ENCODE results near the gene NSDHL. TPM values are rescaled to one million over a fixed set of nuclear protein-coding genes. Genes with fewer than 3 reads are reported as not detected.

The NSDHL gene
- polyA plus RNA-seq, 2 of the 4 experiments (the other 2 are of a cell fraction): 24.9 to 50.5 TPM

GRCh38 chrX:152818356-152818755 is 12.5 kb upstream of the NSDHL start:
- DNase-seq (ENCODE audit: low read depth in 1 of 2, low spot score in 1 of 2) (no peak), ATAC-seq (no peak), FAIRE-seq (no peak)
- Histone ChIP-seq H3K4me3 (no peak overlapping the region), H3K4me1 (no peaks in the 10 kb centered on the region), H3K4me2 (no peak overlapping the region), H3K9me3 (no peaks in the 10 kb centered on the region), H3K27ac (no peak overlapping the region)
- no peak for TF ChIP-seq JUN (IDR thresholded peaks at IDR 0.05)
- no peak for TF ChIP-seq BHLHE40 (IDR thresholded peaks at IDR 0.05; ENCODE audit: low read depth, low read length)
- no peak for TF ChIP-seq MAX (IDR thresholded peaks at IDR 0.05)
- TF ChIP-seq HOXB5 (CRISPR knock-in tag; IDR thresholded peaks at IDR 0.05): no peak
- TF ChIP-seq EHF (CRISPR knock-in tag; IDR thresholded peaks at IDR 0.05): no peak
- TF ChIP-seq RAD21 (conservative IDR thresholded peaks at IDR 0.05 in 1 of 2, IDR thresholded peaks at IDR 0.05 in 1 of 2): no peak
- TF ChIP-seq PHF8 (IDR thresholded peaks at IDR 0.05; ENCODE audit: borderline replicate concordance, low read depth): no peak
- no peak for TF ChIP-seq CHD2 (IDR thresholded peaks at IDR 0.05; ENCODE audit: low read length, partially characterized antibody)
- TF ChIP-seq REST (IDR thresholded peaks at IDR 0.05): no peak
- no peak for TF ChIP-seq POLR2A (IDR thresholded peaks at IDR 0.05; ENCODE audit: low read length)
- no peak for TF ChIP-seq RFX5 (IDR thresholded peaks at IDR 0.05)
- TF ChIP-seq TP53 (CRISPR knock-in tag; IDR thresholded peaks at IDR 0.05): no peak
- no peak for TF ChIP-seq CBX2 (IDR thresholded peaks at IDR 0.05; ENCODE audit: borderline replicate concordance, low read depth)
- no peak for TF ChIP-seq HDAC2 (IDR thresholded peaks at IDR 0.05)
- no peak for TF ChIP-seq NR3C1 (IDR thresholded peaks at IDR 0.05)
- TF ChIP-seq JUNB (IDR thresholded peaks at IDR 0.05): no peak
- 74% methylated on average over 5 of the region's 5 CpGs for WGBS (ENCODE audit: missing lambda C conversion rate)
- POLR2A ChIA-PET: no interaction called here
- CTCF ChIA-PET: interaction anchor here (1.1 to 2.7 kb wide), 5 partner anchors 186 to 1112 kb away, joined by 3 to 10 read pairs (median 4); no protein-coding TSS in a partner anchor

DNA sequence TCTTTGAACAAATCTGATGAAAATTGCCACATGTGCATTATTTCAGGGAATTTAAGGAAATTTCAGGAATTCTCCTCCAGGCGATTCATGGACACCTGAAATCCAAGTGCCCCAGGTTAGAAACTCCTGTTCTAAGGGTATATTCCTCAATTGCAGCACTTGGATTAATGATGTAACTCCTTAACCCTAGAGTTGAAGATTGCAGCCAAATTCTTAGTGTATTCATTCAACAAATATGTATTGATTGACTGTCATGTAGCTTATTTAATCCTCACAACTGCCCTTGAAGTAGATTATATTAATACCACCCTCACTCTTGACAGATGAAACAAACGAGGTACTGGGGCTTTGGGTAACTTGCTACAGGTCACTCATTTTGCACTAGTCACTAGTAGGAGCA is 11.6 kb upstream of the NSDHL start:
- Histone ChIP-seq H3K9me3 (no peaks in the 10 kb centered on the region), H3K4me2 (no peak overlapping the region), H3K4me1 (no peaks in the 10 kb centered on the region), H3K4me3 (no peak overlapping the region), H3K27ac (no peak overlapping the region)
- peak; percentile 43 for TF ChIP-seq MAFK (IDR thresholded peaks at IDR 0.05; ENCODE audit: partially characterized antibody)
- TF ChIP-seq CHD4 (IDR thresholded peaks at IDR 0.05; ENCODE audit: borderline replicate concordance): no peak
- WGBS (ENCODE audit: missing lambda C conversion rate): 25% methylated on average over 2 of the region's 2 CpGs
- FAIRE-seq (no peak), DNase-seq (ENCODE audit: low read depth in 1 of 2, low spot score in 1 of 2) (no peak), ATAC-seq (no peak)
- ChIA-PET POLR2A (interaction anchor here (1.6 kb wide), 1 partner anchor 11 kb away, joined by 3 read pairs; the partner anchor contains the start of genes CETN2 and NSDHL), CTCF (interaction anchor here (1.2 to 1.8 kb wide), 4 partner anchors 9 to 1069 kb away, joined by 4 to 6 read pairs (median 4); no protein-coding TSS in a partner anchor)

DNA sequence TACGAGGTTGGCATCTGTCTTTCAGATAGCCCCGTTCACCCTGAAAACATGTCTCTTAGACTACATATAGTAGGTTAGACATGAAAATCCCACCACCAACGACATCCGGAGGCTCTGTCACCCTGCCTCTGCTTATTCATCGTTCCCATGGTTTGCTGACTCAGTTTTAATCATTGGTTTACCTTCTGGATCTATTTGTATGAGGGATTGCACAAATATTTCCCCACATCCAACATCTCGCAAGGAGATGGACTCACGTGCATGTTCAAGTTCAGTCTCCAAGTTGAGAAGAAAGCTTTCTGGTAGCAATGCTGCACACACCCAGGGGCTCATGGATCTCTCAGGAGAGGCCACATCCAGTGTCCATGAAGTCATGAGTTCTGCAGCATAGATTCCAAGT is 11.1 kb upstream of the NSDHL start:
- WGBS (ENCODE audit: missing lambda C conversion rate): 29% methylated on average over 6 of the region's 7 CpGs
- peak; percentile 17 for TF ChIP-seq MAFK (IDR thresholded peaks at IDR 0.05; ENCODE audit: partially characterized antibody)
- no peak for TF ChIP-seq PHF8 (IDR thresholded peaks at IDR 0.05; ENCODE audit: borderline replicate concordance, low read depth)
- Histone ChIP-seq H3K4me3 (no peak overlapping the region), H3K9me3 (no peaks in the 10 kb centered on the region), H3K27ac (no peak overlapping the region), H3K4me1 (no peaks in the 10 kb centered on the region), H3K4me2 (no peak overlapping the region)
- ChIA-PET POLR2A (interaction anchor here (1.6 kb wide), 1 partner anchor 11 kb away, joined by 3 read pairs; the partner anchor contains the start of genes CETN2 and NSDHL), CTCF (interaction anchor here (1.3 to 3.0 kb wide), 4 partner anchors 9 to 1106 kb away, joined by 4 to 15 read pairs (median 8); partner anchors contain the start of genes CETN2 and NSDHL)
- DNase-seq (ENCODE audit: low read depth in 1 of 2, low spot score in 1 of 2) (no peak), ATAC-seq (no peak), FAIRE-seq (no peak)
